H4 (cell line): ENCODE data around the gene PCBP3. TPM values are rescaled to one million over a fixed set of nuclear protein-coding genes. Genes with fewer than 3 reads are reported as not detected.

ENCODE experiments used
- DNase-seq: peaks from one replicate; pipeline ENCODE4 v3.0.0-alpha.2; 2015; ENCODE audit warnings: low spot score
- total RNA-seq: library from RNA; depleted of rRNA; stranded (reverse); fragments of >200 nt; shearing (Covaris generic); gene quantifications from 2 replicates; pipeline ENCODE4 v1.2.3, GENCODE V29; 2014

The PCBP3 gene
- total RNA-seq, 1 experiment from 2014 or later = 6.1 TPM

- DNase-seq = peak; percentile 85
These were observed 337.9 kb downstream of the PCBP3 start, which contains the start of gene COL6A1 for GRCh38 chr21:45981151-45982091. TSS of gene COL6A1 (plus strand) at chr21:45981770. CDS start at chr21:45981851, 81 bp downstream.

DNA sequence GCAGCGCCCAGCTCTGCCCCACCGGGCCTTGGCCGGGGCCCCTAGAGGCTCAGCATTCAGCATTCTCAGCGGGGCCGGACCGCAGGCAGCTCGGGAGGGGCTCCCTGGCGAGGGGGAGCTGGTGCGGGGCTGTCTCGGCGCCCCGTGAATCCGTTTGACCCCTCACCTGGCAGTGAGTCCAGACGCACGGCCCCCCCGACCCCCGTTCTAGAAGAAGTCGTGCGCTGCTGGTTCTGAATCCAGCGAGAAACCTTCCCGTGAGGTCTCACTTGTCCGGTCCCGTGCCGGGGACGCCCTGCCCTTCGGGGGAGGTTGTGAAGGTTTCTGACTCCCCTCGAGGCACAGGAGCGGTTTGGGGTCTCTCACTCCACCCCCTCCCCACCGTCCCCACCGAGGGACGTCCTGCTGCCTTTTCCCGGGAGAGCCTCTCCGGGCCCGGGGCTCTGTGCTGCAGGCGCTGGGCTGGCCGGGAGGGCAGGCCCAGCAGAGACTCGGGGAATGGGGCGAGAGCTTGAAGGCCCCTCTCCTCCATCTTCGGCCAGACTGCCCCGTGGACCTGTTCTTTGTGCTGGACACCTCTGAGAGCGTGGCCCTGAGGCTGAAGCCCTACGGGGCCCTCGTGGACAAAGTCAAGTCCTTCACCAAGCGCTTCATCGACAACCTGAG, 338.7 kb downstream of the PCBP3 start:
- no peak for DNase-seq

GRCh38 chr21:45982758-45983648, 339.5 kb downstream of the PCBP3 start:
- no peak for DNase-seq

GRCh38 chr21:45983649-45983965, 340.1 kb downstream of the PCBP3 start:
- no peak for DNase-seq

GRCh38 chr21:45983981-45984551, 340.5 kb downstream of the PCBP3 start:
- no peak for DNase-seq

GRCh38 chr21:45984584-45985095, 341.1 kb downstream of the PCBP3 start:
- no peak for DNase-seq

GRCh38 chr21:45985471-45986315, 342.2 kb downstream of the PCBP3 start:
- DNase-seq = no peak

DNA sequence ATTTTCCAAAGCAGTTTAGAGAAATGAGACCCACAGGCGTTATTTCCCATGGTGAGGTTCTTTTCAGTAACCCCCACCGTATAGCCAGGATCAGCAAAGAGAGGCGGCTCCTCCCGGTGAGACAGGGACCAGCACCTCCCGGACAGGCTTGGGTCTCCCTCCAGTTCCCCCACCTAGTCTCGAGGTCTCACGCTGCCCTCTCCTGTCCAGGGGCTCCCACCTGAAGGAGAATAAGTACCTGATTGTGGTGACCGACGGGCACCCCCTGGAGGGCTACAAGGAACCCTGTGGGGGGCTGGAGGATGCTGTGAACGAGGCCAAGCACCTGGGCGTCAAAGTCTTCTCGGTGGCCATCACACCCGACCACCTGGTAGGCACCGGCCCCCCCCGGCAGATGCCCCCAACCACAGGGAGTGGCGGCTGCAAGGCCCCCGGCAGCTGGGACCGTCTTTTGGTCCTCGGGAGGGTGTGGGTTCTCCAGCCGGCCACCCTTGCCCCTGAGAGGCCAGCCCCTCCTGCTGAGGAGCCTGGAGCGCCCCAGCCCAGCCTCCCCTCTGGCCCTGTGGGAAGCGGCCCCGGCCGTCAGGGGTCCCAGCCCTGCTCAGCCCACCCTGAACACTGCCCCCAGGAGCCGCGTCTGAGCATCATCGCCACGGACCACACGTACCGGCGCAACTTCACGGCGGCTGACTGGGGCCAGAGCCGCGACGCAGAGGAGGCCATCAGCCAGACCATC, 343.0 kb downstream of the PCBP3 start:
- DNase-seq = no peak

DNA sequence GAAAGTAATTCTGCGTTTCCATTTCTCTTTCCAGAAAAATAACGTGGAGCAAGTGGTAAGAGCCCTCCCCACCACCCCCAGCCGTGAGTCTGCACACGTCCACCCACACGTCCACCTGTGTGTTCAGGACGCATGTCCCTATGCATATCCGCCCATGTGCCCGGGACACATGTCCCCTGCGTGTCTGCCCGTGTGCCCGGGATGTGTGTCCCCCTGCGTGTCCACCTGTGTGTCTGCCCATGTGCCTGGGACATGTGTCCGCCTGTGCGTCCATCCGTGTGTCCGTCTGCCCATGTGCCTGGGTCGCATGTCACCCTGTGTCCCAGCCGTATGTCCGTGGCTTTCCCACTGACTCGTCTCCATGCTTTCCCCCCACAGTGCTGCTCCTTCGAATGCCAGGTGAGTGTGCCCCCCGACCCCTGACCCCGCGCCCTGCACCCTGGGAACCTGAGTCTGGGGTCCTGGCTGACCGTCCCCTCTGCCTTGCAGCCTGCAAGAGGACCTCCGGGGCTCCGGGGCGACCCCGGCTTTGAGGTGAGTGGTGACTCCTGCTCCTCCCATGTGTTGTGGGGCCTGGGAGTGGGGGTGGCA, 343.7 kb downstream of the PCBP3 start:
- DNase-seq = no peak

DNA sequence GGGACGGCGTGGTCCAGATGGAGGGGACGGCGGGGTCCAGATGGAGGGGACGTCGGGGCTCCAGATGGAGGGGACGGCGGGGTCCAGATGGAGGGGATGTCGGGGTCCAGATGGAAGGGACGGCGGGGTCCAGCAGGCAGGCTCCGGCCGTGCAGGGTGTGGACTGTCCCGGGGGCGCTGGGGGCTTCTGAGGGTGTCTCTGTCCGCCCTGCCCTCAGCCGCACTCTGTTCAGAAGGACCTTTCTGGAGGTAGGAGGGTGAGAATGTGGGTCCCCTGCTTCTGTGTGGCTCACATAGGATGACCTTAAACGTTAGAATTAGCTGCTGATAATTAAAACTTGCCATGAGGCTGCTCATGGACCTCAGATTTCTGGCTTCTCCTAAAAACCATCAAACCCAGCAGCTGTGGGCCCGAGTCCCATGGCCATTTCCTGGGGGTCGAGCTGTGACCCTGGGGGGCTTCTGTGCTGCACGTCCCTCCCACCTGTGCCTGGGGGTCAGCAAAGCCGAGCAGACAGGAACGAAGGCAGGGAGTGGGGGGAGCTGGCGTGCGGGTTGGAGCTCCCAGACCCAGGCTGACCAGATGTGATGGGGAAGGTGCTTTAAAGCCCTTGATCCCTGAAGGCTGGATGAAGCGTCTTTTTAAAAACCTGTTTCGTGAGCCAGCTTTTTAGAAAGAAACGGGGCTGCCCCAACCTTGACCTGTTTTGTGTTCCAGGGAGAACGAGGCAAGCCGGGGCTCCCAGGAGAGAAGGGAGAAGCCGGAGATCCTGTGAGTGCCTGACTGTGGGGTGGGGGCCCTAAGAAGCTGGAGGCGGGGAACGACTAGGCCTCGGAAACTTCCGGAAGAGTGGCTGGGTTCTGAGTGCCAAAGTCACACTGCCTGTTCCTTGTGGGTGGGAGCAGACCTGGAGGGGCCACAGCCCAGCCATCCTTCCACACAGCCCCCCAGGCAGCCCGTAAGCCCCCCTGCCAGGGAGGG, 345.1 kb downstream of the PCBP3 start:
- DNase-seq = no peak

DNA sequence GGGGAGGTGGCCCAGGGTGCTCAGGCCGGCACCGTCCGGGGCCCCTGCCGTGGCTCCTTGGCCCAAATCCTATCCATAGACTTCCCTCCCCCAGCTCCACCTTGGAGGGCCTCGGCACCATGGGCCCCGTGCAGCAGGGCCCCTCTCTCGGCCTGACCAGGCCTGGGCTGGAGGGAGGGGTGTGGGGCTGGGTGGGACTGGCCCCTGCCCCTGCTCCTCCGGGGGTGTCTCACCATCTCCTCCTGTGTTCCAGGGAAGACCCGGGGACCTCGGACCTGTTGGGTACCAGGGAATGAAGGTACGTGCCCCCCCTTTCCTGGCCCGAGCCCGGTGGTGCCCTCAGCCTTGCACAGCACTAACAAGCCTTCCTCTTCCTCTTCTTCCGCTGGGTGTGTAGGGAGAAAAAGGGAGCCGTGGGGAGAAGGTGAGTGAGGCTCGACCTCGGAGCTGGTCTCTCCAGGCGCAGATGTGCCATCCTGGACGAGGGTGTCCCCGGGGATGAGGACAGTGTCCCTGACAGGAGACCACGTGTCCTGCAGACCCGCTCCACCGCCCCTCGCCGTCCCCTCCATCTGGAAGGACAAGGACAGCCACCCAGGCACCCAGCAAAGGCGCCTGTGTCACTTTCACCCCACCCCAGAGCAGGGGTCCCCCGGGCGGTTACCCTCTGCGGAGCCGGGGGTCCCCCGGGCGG, 346.0 kb downstream of the PCBP3 start:
- DNase-seq = no peak

GRCh38 chr21:45990049-45990711, 346.7 kb downstream of the PCBP3 start:
- DNase-seq = no peak

GRCh38 chr21:45990741-45991605, 347.4 kb downstream of the PCBP3 start:
- DNase-seq = no peak

- no peak for DNase-seq
These were observed 348.2 kb downstream of the PCBP3 start for GRCh38 chr21:45991606-45992300.
